Fibroblast of lung (primary cell): Measurements from ENCODE around the gene MRPL55.

Experiments used
- CTCF ChIP-seq, 2 donors: IDR thresholded peaks in 1 of 2; conservative IDR thresholded peaks in 1 of 2; 1 replicate in 1 of 2; 2 replicates in 1 of 2; pipeline ENCODE4 v1.5.1; 2011 to 2012; ENCODE audit warnings: low read length in 2 of 2, control low read depth in 1 of 2, inconsistent platforms in 1 of 2, low read depth in 1 of 2, mild to moderate bottlenecking in 1 of 2
- EZH2 ChIP-seq: IDR thresholded peaks from 2 replicates; pipeline ENCODE4 v1.5.1; 2012; ENCODE audit warnings: low read length, control low read depth, mild to moderate bottlenecking; ENCODE audit errors: missing control alignments

DNA sequence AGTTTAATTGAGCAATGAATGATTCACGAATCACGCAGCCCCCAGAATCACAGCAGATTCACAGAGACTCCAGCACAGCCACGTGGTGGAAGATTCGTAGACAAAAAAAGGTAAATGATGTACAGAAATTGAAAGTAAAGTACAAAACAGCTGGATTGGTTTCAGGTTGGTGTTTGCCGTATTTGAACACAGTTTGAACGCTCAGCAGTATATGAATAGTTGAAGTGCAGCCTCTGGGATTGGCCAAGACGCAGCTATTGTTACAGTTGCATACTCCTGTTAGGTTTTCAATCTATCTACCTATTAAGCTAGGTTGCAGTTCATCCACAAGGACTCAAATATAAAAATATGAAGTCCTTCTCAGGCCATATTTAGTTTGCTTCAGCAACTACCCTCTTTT is 3.1 kb upstream of the MRPL55 start:
- TF ChIP-seq CTCF (conservative IDR thresholded peaks at IDR 0.05 in 1 of 2, IDR thresholded peaks at IDR 0.05 in 1 of 2; ENCODE audit: low read depth in 1 of 2, low read length in 2 of 2): no peak
- TF ChIP-seq EZH2: no peak
